Suprapubic skin (tissue), 3 donors: ENCODE measurements around the gene ENAH.

Experiments used
- CTCF ChIP-seq, 2 donors: fragments of 200-600 bp in 1 of 2; fragments of 450-650 bp in 1 of 2; sonication (generic) in 1 of 2; IDR thresholded peaks; one replicate each; pipeline ENCODE4 v1.5.1; 2016 to 2019; ENCODE audit warnings: antibody characterized with exemption in 2 of 2, mild to moderate bottlenecking in 1 of 2, moderate library complexity in 1 of 2
- POLR2AphosphoS5 ChIP-seq, 3 donors: sonication (generic); formaldehyde crosslinking; IDR thresholded peaks; one replicate each; pipeline ENCODE4 v1.6.1; 2017; ENCODE audit warnings: antibody characterized with exemption in 3 of 3

- TF ChIP-seq CTCF (IDR thresholded peaks at IDR 0.05) (no peak), POLR2AphosphoS5 (IDR thresholded peaks at IDR 0.05) (no peak)
Measured at GRCh38 chr1:225450491-225451191, 202.3 kb downstream of the ENAH start.
